Tibial nerve (tissue), 4 donors: ENCODE data around the gene PFDN2. TPM values are rescaled to one million over a fixed set of nuclear protein-coding genes. Genes with fewer than 3 reads are reported as not detected.

Experiments used
- DNase-seq, 2 donors: peaks; one replicate each; pipeline ENCODE4 v3.0.0-alpha.2; 2019; ENCODE audit warnings: low spot score in 2 of 2
- H3K27ac ChIP-seq, 4 donors: fragments of 200-600 bp; sonication (generic) in 3 of 4; one replicate each; pipeline ENCODE4 v1.5.1; 2017 to 2019; ENCODE audit warnings: mild to moderate bottlenecking in 1 of 4
- H3K27me3 ChIP-seq, 2 donors: fragments of 200-600 bp; sonication (generic) in 1 of 2; one replicate each; pipeline versions ENCODE4 v1.5.1 to v1.6.0; 2017 to 2019
- H3K36me3 ChIP-seq, 3 donors: fragments of 200-600 bp; sonication (generic); one replicate each; pipeline ENCODE4 v1.5.1; 2018 to 2019
- H3K4me1 ChIP-seq, 4 donors: fragments of 200-600 bp; sonication (generic) in 3 of 4; one replicate each; pipeline ENCODE4 v1.5.1; 2017 to 2019
- H3K4me3 ChIP-seq, 4 donors: fragments of 200-600 bp; sonication (generic) in 3 of 4; one replicate each; pipeline ENCODE4 v1.5.1; 2017 to 2019; ENCODE audit warnings: mild to moderate bottlenecking in 1 of 4, moderate library complexity in 1 of 4
- H3K9me3 ChIP-seq, 4 donors: fragments of 200-600 bp; sonication (generic) in 3 of 4; one replicate each; pipeline ENCODE4 v1.5.1; 2017 to 2019
- EP300 ChIP-seq, 2 donors: sonication (generic); formaldehyde crosslinking; IDR thresholded peaks; one replicate each; pipeline ENCODE4 v1.6.1; 2017; ENCODE audit warnings: antibody characterized with exemption in 2 of 2, mild to moderate bottlenecking in 1 of 2
- POLR2A ChIP-seq, 2 donors: fragments of 450-650 bp; IDR thresholded peaks; one replicate each; pipeline ENCODE4 v1.6.1; 2017; ENCODE audit warnings: antibody characterized with exemption in 2 of 2, mild to moderate bottlenecking in 2 of 2, moderate library complexity in 2 of 2
- WGBS, 2 donors: methylation state at CpG; one replicate each; pipeline ENCODE4 v1.1.5; 2018; 5-methylcytosine and 5-hydroxymethylcytosine counted together
- total RNA-seq, 4 donors: library from RNA; depleted of rRNA; stranded (reverse); fragments of >200 nt; gene quantifications; one replicate each; pipeline ENCODE4 v1.1.0, GENCODE V29; 2016
- TF ChIP-seq, protein P1 (sequence below), 5 experiments: fragments of 200-600 bp in 3 of 5; fragments of 450-650 bp in 2 of 5; sonication (generic) in 3 of 5; IDR thresholded peaks; one replicate each; pipeline ENCODE4 v1.5.1; 2016 to 2019; ENCODE audit warnings: antibody characterized with exemption in 5 of 5, mild to moderate bottlenecking in 3 of 5, moderate library complexity in 2 of 5

Gene PFDN2
- total RNA-seq, 4 donors from 2014 or later: 12.0 to 41.7 (median 39.8) TPM

DNA sequence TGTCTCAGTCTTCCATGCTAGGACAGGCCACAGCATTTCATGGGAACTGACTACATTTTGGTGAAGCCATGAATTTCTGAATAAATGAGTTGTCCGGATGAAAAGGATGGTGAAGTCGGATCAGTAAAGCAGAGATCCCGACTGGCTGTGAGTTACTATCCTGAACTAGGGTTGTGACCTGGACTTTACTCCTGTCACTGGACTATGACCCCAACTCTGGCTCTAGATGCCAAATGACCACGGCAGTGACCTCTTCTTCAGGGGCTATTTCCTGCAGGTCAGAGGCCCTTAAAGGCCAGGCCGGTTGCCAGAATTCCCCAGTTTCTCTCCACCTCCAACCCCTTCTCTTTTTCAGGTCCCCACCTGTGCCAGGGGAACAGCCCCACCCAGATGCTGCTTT, 26.7 kb downstream of the PFDN2 start:
- Histone ChIP-seq H3K9me3 (no peaks in the 10 kb centered on the region), H3K27me3 (no peaks in the 10 kb centered on the region), H3K27ac (no peak overlapping the region), H3K36me3 (no peaks in the 10 kb centered on the region), H3K4me3 (no peak overlapping the region), H3K4me1 (no peaks in the 10 kb centered on the region)
- TF ChIP-seq, protein P1, sequence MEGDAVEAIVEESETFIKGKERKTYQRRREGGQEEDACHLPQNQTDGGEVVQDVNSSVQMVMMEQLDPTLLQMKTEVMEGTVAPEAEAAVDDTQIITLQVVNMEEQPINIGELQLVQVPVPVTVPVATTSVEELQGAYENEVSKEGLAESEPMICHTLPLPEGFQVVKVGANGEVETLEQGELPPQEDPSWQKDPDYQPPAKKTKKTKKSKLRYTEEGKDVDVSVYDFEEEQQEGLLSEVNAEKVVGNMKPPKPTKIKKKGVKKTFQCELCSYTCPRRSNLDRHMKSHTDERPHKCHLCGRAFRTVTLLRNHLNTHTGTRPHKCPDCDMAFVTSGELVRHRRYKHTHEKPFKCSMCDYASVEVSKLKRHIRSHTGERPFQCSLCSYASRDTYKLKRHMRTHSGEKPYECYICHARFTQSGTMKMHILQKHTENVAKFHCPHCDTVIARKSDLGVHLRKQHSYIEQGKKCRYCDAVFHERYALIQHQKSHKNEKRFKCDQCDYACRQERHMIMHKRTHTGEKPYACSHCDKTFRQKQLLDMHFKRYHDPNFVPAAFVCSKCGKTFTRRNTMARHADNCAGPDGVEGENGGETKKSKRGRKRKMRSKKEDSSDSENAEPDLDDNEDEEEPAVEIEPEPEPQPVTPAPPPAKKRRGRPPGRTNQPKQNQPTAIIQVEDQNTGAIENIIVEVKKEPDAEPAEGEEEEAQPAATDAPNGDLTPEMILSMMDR (IDR thresholded peaks at IDR 0.05): no peak
- no peak for TF ChIP-seq EP300 (IDR thresholded peaks at IDR 0.05)
- TF ChIP-seq POLR2A (IDR thresholded peaks at IDR 0.05): no peak
- no peak for DNase-seq
- 71 to 79% methylated on average over 5 of the region's 5 CpGs for WGBS, 2 donors

DNA sequence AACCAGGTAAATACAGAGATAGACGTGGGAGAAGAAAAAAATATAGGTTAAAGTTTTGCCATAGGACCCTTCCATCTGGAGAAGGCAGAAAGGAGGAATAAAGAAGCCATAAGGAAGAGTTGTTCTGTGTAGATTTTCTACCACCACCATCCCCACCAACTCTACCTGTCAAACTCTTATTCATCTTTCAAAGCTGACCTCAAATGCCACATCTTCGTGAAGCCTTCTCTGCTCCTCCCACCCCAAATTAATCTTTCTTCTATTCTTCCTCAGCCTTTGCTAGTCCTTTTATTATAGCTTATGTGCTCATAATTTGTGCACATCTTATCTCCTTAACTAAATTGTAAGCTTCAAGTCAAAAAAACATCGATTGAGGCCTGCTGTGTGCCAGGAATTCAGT, 27.2 kb downstream of the PFDN2 start:
- Histone ChIP-seq H3K27me3 (no peaks in the 10 kb centered on the region), H3K4me1 (no peaks in the 10 kb centered on the region), H3K36me3 (no peaks in the 10 kb centered on the region), H3K4me3 (no peak overlapping the region), H3K9me3 (no peaks in the 10 kb centered on the region), H3K27ac (no peak overlapping the region)
- DNase-seq: no peak
- WGBS, 2 donors: 80 to 81% methylated on average over 3 of the region's 3 CpGs
- no peak for TF ChIP-seq EP300 (IDR thresholded peaks at IDR 0.05)
- TF ChIP-seq, protein P1 (IDR thresholded peaks at IDR 0.05): no peak
- TF ChIP-seq POLR2A (IDR thresholded peaks at IDR 0.05): no peak

DNA sequence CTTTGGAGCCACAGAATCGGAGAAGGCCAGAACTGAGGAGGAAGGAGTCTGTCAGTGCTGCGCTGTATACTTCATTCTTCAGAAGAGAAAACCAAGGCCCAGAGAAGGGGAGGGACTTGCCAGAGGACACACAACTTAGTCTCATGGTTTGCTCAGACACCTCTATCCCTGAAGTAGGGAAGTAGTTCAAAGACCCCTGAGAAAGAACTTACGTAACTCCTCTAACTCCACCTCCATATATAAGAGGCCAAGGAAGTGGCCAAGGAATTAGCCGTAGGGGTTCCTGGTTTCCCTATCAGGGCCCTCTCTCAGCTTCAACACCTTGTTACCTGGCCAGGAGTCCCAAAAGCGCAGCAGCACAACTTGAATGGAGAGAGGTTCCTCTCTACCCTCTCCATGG, 27.9 kb downstream of the PFDN2 start:
- TF ChIP-seq, protein P1 (IDR thresholded peaks at IDR 0.05): no peak
- no peak for TF ChIP-seq POLR2A (IDR thresholded peaks at IDR 0.05)
- TF ChIP-seq EP300 (IDR thresholded peaks at IDR 0.05): no peak
- Histone ChIP-seq H3K27ac (no peak overlapping the region), H3K4me3 (no peak overlapping the region), H3K4me1 (no peaks in the 10 kb centered on the region), H3K27me3 (no peaks in the 10 kb centered on the region), H3K36me3 (no peaks in the 10 kb centered on the region), H3K9me3 (no peaks in the 10 kb centered on the region)
- WGBS, 2 donors: 97% methylated on average over 5 of the region's 5 CpGs
- DNase-seq: no peak

DNA sequence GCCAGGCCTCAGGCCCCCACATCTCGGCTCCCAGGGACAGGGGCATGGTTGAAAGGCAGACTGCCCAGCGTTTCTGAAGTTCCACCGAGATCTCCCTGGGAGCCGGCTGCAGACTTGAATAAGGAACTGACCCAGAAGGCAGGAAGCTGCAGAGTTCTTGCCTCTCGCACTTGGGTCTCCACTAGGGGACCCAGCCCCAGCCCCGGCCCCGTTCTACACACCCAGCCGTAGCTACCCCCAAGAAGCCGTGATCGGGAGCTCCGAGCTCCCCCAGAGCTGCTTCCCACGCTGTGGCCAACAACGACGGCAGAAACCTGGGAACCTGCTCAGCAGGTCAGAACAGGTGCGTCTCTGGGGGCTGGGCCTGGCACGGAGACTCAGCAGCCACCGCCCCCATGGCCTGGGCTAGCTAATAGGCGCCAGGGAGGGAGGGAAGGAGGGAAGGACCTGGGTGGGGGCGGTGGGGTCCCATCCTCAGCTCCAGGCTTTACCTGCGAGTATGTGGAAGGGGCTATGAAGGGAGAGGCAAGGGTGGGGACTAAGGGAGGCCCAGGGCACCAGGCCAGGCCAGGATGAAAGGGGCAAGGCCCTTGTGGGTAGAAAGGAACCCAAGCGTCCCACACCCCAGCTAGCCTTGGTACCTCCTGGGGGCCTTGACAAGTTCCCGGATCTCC, 28.4 kb downstream of the PFDN2 start, which contains the start of gene NECTIN4:
Gene NECTIN4, minus strand, starts transcription at position 308 of the 674 bp plus-strand sequence. Its CDS starts 262 bp downstream, at position 46.
- DNase-seq: no peak
- Histone ChIP-seq H3K4me1 (no peaks in the 10 kb centered on the region), H3K4me3 (no peak within 1 kb of the TSS), H3K9me3 (no peaks in the 10 kb centered on the region), H3K27ac (no peak within 1 kb of the TSS), H3K36me3 (no peaks in the 10 kb centered on the region), H3K27me3 (no peaks in the 10 kb centered on the region)
- whole genome bisulfite sequencing, 2 donors: 66 to 81% methylated on average over 11 to 21 of the region's 22 CpGs
- TF ChIP-seq EP300 (IDR thresholded peaks at IDR 0.05) (no peak), POLR2A (IDR thresholded peaks at IDR 0.05) (no peak)
- TF ChIP-seq, protein P1 (IDR thresholded peaks at IDR 0.05): no peak

DNA sequence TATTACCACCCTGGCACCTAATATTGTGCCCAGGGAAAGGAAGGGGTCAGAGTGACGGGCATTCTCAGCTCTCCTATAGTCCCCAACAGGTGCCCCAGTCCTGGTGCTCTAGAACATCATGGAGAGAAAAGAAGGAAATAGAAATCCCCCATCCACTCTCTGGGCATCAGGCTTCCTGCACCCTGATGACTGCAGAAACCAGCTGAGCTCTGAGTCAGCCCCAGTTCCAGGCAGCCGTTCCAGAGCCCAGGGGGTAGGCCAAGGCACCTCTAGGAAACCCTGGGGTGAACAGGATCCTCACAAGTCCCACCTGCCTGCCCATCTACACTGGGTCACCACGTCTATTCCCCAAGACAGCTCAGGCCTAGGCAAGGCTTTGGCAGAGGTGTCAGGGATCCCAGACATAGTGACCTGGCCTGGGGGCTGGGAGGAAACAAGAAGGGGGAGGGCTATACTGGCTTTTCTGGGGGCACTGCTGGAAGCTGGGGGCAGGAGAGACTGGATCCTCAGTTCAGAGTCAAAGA, 29.2 kb downstream of the PFDN2 start:
- Histone ChIP-seq H3K4me3 (no peak overlapping the region), H3K27me3 (no peaks in the 10 kb centered on the region), H3K4me1 (no peaks in the 10 kb centered on the region), H3K9me3 (no peaks in the 10 kb centered on the region), H3K27ac (no peak overlapping the region), H3K36me3 (no peaks in the 10 kb centered on the region)
- WGBS, 2 donors: 79 to 100% methylated on average over 3 of the region's 3 CpGs
- TF ChIP-seq POLR2A (IDR thresholded peaks at IDR 0.05) (no peak), EP300 (IDR thresholded peaks at IDR 0.05) (no peak)
- TF ChIP-seq, protein P1 (IDR thresholded peaks at IDR 0.05): no peak
- no peak for DNase-seq
